Measurements from ENCODE around the gene WDR83.

WDR83 gene

DNA sequence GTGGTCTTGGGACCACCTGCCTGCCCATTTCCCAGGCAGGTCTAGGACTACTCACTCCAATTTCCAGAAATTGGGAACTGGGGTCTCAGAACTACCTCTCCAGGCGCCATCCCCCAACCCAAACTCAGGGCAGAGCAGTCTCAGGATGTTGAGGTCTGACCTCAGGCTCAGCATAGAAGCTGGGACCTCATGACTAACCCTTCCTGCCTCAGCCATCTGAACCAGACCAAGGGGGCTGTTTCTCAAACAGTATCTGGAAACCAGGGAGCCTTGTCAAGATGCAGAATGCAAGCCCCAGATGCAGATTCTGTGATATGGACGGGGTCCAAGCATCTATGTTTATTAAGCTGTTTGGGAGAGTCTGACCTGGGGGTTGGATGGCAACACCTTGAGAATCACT, 28.5 kb downstream of the WDR83 start:
- TF ChIP-seq, protein P1, sequence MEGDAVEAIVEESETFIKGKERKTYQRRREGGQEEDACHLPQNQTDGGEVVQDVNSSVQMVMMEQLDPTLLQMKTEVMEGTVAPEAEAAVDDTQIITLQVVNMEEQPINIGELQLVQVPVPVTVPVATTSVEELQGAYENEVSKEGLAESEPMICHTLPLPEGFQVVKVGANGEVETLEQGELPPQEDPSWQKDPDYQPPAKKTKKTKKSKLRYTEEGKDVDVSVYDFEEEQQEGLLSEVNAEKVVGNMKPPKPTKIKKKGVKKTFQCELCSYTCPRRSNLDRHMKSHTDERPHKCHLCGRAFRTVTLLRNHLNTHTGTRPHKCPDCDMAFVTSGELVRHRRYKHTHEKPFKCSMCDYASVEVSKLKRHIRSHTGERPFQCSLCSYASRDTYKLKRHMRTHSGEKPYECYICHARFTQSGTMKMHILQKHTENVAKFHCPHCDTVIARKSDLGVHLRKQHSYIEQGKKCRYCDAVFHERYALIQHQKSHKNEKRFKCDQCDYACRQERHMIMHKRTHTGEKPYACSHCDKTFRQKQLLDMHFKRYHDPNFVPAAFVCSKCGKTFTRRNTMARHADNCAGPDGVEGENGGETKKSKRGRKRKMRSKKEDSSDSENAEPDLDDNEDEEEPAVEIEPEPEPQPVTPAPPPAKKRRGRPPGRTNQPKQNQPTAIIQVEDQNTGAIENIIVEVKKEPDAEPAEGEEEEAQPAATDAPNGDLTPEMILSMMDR (IDR thresholded peaks at IDR 0.05): no peak

DNA sequence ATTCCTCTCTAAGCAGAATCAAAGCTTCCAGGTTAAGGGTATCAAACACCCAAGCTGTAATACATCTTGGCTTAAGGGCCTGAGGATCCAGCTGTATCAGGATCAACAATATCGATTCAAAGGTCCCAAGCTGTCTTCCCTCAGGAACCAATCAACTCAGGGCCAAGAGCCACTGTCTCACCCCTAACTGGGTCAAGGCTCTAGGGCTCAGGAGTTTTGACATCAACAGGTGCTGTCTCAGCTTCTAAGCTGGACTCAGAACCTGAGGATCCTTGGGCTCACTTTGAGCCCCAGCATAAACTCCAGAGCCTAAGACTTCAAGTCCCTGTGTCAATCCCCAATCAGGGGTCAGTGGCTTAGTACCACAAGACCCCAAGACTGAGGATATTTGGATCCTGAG, 28.9 kb downstream of the WDR83 start:
- TF ChIP-seq, protein P1 (IDR thresholded peaks at IDR 0.05): no peak

DNA sequence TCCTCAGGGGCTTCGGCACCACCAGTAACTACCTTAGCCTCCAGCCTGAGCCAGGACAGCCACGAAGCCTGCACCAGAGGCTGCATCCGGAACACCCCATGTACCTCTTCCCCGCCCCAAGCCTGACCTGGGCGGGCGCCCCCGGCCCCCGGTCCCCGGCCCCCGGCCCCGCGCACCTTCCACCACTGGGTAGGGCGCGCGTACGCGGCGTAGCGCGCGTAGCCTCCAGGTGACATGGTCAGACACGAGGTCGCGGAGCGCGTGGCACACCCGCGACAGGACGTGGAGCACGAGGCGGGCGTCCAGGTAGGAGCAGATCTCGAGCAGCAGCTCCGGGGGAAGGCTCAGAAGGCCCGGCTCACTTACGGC, 29.4 kb downstream of the WDR83 start:
- TF ChIP-seq, protein P1 (IDR thresholded peaks at IDR 0.05): no peak

DNA sequence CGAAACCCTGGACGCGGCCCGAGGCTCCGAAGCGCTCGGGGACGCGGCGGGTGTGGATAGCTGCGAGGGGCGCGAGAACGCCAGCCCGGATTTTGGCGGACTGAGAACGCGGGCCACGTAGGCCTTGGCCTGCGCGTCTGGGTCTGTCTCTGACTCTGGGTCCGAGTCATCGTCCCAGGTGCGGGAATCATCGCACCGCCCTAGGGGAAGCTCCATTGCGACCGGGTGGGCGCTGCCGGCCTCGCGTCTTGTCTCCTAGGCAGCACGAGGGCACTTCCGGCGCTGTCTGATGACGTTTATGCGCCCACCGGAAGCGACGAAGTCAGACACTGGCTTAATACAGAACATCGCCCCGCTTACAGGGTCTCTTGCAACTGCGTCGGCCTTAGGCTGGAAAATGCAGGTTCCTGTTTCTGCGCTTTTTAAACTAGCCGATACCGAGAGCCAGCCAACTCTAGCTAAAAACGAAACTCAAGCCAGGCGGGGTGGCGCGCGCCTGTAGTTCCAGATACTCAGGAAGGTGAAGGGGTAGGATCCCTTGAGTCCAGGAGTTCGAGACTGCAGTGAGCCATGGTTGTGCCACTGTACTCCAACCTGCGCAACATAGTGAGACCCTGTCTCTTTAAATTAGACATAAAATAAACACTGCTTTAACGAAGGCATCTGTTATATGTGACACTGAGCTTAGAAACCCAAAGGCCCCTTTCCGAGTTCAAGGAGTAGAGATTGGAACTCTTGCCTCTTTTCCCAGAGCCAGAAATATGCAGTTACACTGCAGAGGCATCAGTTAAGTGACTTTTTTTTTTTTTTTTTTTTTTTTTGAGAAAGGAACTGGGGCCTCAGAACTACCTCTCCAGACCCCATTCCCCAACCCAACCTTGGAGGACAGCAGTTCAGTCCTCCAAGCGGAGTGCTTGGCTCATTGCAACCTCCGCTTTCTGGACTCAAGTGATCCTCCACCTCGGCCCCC, 30.0 kb downstream of the WDR83 start, which contains the start of gene FBXW9:
Gene FBXW9 (minus strand): TSS at position 266 of the 970 bp plus-strand sequence. CDS start 50 bp downstream, at position 216.
- TF ChIP-seq, protein P1 (IDR thresholded peaks at IDR 0.05): no peak

DNA sequence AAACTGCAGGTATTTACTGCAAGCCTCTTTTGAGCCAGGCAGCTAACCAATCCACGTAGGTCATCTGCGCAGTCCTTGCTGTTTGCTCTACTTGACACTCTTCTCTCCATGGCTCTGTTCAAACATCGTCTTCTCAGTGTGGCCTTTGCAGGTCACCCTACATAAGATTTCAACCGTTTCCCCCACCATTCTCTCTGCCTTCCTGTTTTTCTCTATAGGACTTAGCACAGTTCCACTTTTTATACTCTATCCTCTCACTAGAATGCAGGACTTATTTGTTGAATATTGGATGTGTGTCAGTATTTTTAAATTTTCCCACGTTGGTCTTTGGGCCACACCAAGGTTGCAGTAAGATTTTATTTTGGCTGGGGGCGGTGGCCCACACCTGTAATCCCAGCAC, 31.5 kb downstream of the WDR83 start:
- TF ChIP-seq, protein P1 (IDR thresholded peaks at IDR 0.05): no peak

DNA sequence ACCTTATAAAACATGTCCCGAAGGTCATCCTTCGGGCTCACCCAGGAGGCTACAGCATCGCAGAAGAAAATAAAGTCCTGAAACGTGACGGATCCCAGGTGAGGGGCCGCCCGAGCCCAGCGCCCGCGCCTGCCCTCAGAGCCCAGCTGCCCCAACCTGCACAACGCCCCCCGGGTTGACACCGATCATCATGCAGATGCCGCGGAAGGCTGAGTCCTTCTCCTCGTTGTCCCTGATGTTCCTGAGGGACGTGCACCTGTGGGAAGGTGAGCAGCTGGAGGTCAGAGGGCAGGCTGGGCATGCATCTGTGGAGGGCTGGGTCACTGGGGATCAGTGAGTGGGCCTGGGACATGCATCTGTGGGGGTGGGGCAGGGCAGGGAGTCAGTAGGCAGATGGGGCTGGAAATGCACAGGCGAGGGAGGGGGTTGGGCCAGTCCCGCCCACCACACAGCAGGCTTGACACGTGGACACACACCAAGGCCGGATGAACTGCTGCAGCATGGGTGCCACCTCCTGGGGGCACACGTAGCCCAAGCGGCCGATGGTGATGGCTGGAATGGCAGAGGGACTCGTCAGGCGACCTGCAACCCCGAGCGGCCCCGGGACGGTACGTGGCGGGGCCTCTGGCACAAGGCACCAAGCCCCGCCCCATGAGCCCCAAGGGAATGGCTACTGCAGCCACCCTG, 35.1 kb downstream of the WDR83 start:
- TF ChIP-seq, protein P1 (IDR thresholded peaks at IDR 0.05): no peak

DNA sequence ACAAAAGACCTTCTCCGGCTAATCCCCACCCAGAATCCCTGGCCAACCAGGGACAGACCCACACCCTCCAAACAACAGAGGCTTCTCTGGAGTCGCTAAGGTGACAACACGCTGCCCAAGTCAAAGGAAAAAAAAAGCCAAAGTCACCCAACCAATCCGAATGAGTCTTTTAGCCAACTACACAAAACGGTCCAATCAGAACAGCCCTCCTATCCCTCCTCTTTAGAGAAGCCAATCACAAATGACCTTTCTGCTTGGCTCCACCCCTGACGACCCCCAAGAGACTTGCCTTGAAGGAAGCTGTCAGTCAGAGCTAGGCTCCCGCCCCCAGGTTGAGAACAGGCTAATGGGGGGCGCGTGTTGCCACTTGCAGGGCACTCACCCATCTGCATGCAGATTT, 36.4 kb downstream of the WDR83 start:
- TF ChIP-seq, protein P1 (IDR thresholded peaks at IDR 0.05): no peak

Measured in LNCAP (cell line).